NCI-H1694 (cell line): ENCODE measurements around the gene GAS7.

ENCODE experiments used
- DNase-seq: peaks from one replicate; lab custom pipeline; 2025; lab: John Stamatoyannopoulos, UW

The GAS7 gene

DNA sequence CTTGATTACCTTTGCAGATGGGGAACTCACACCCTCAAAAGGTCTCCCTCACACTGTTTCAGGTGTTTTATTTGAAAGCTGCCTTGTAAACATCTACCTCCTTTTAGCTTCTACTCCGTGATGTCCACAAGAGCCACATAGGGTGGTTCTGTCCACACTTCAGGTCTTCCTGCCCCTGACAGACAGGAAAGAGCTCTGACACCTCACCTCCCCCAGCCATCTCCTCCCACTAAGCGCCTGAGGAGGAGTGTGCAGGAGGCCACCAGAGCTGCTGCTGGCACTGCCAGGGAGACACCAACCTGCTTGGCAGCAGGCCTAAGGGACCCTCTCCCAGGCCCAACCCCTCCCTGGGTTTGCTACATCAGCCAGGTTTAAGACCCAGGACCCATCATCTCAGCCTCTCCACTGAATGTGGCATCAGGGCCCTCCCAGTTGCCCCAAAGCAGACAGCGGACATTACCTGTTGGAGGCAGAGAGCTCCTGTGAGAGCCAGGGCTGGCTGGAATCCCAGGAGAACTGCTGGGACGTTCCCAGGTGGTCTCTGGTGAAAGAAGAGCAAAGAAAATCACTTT lies 217.0 kb downstream of the GAS7 start:
- DNase-seq = no peak

- DNase-seq = no peak
These were observed 218.9 kb downstream of the GAS7 start for GRCh38 chr17:9979463-9979995.

DNA sequence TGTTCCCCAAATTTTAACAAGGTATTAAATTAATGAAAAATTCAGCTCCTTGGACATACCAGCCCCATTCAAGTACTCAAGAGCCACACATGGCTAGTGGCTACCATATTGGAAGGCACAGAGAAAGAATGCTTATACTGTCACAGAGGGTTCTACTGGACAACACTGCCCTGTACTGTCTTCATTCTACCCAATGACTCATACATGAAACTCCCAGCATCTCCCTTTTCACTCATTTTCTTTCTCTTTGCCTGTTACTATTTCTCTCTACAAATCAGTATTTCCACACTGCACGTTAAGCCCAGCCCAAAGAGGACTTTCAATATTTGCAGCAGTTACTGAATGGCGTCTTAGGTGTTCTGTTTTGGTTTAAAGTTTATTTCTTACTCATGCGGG lies 221.2 kb downstream of the GAS7 start:
- no peak for DNase-seq

- DNase-seq = no peak
These were observed 221.9 kb downstream of the GAS7 start for GRCh38 chr17:9976283-9977179.

- no peak for DNase-seq
These were observed 223.7 kb downstream of the GAS7 start for GRCh38 chr17:9974448-9975381.

DNA sequence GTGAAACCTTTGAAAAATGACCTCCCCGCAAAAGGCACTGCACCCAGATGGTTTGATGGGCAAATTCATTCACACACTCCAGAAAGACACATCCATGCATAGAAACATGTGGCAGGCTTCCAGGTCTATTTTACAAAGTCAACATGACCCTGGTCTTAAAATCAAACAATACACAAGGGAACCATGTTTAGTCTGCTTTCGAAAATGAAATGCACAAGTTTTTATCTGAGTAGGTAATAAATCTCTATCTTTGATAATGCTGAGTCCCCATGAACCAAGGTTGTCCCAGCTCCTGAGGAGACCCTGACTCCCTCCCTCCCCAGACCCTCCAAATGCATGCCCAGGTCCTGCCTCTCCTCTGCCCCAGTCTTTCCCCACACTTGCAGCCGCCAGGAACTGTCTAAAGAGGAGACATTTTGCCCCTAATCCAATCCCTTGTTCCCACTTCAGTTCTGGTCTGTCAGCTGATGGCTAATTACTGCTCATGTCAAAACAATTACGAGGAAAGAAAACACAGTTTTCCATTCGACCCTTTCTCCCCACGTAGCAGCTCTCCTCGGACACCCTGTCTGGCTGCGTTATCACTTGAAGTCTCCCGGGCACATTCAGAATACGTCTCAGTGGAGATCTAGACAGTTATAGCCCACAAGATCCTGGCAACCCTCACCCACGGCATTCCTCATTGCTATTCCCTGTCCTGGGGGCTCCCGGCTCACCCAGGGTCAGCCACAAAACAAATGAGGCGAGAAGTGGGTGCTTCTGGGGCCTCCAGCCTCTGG lies 224.5 kb downstream of the GAS7 start:
- no peak for DNase-seq

DNA sequence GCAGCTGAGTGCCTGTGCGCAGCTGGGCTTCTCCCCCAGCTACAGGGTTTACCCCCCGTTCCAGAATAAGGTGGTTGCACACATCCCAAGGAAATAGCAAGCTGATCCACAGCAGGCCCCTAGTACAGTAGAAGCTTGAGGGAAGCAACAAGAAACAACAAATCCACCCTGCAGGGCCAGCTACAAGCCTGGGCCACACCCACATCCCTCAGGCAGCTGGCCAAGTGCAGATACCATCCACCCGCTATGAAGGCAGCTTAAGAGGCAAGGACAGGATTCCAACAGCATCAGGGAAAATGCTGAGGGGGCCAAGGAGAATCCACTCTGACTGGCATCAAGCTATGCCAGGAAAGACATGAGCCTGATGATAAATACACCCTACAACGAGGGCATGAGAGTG lies 226.4 kb downstream of the GAS7 start:
- no peak for DNase-seq

DNA sequence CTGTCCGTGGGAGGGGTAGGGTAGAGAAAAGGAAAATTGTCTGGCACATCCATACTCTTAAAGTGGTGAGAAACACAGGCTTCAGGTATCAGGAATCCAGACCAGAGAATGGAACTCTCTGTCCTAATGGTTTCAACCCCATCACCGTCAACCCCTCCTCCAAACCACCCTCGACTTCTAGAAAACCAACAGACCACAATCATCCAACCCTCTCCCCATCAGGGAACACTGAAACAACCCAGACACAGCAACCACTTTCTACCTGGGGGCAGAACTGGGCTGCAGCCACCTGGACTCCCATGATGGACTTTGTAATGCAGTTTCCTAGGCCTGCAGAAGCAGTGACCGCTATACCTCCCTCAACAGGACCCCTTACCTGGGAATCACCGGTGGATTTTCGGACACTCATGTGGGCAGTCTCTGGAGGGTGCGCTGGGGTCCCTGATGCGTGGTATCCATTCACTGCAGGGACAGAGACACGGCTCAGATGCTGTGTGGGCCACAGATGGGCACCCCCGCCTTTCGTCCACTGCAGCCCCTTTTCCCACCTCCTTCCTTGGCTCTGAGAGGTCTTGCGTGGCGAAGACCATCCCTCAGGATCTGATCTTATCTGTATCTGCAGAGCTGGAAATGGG lies 229.0 kb downstream of the GAS7 start:
- DNase-seq = no peak

- no peak for DNase-seq
These were observed 229.5 kb downstream of the GAS7 start for GRCh38 chr17:9968881-9969280.

- DNase-seq = no peak
These were observed 230.4 kb downstream of the GAS7 start for GRCh38 chr17:9968008-9968407.

- DNase-seq = no peak
These were observed 238.9 kb downstream of the GAS7 start for GRCh38 chr17:9959377-9959981.

DNA sequence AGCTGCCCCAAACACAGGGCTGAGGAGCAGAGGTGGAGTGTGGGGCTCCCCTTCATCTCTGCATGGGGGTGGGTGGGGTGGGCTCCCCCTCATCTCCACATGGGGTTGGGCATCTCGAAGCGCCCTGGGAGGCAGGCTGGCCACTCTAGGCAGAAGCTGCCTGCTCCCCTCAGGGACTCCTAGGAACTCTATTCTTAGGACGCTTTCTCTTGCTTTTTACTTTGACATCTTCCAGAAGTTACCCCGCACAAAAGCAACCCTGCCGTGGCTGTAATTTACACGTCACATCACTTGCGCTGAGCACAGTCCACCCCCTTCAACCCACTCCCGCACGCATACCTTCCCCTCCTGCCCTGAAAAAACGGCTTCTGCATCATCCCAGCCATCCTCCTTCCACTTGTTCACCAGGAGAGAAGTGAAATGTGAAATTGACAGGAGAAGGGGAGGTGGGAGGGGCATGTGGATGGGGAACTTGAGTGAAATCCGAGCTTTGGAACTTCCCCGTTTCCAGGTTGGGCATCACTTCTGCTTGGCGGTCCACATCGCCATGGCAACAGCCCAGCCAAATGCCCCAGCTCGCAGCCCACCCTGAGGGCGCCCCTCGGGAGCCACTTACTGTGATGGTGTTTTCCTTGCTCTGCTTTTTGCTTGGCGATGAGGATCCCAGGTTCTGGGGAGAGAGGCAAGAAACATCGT lies 239.7 kb downstream of the GAS7 start:
- DNase-seq = no peak

- no peak for DNase-seq
These were observed 241.2 kb downstream of the GAS7 start for GRCh38 chr17:9957244-9957643.

GRCh38 chr17:9956474-9957131 lies 241.8 kb downstream of the GAS7 start:
- DNase-seq = no peak

- DNase-seq = no peak
These were observed 244.9 kb downstream of the GAS7 start for GRCh38 chr17:9953492-9953891.

GRCh38 chr17:9951803-9952202 lies 246.6 kb downstream of the GAS7 start:
- DNase-seq = no peak

DNA sequence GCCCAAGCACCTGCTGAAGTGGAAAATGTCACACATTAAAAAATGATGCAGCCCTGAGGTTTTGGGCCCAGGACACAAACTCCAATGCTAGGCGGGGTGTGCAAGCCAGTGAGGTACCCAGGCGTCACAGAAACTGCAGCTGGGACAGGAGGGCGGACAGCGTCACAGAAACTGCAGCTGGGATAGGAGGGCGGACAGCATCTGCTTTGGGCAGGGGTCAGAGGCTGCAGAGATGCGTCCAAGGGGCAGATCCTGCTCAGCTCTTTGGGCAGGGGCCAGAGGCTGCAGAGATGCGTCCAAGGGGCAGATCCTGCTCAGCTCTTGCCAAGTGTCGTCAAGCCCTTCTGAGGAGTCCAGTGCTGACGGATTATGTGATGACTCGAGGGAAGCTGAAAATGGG lies 249.5 kb downstream of the GAS7 start:
- no peak for DNase-seq

GRCh38 chr17:9944704-9945103 lies 253.7 kb downstream of the GAS7 start:
- no peak for DNase-seq

GRCh38 chr17:9943343-9943742 lies 255.1 kb downstream of the GAS7 start:
- DNase-seq = no peak
